ENCODE data around the gene UBE2E1.

UBE2E1 gene

GRCh38 chr3:23806534-23807423 is 1.0 kb downstream of the UBE2E1 start:
- Histone ChIP-seq H3K9me3 (ENCODE audit: control insufficient read depth, low read length) (no peaks in the 10 kb centered on the region), H3K27me3 (replicated peaks; ENCODE audit: control insufficient read depth, insufficient read depth, low read length, poor library complexity, severe bottlenecking) (no peaks in the 10 kb centered on the region), H3K4me1 (ENCODE audit: control insufficient read depth, insufficient read depth, low read length, poor library complexity, severe bottlenecking) (peaks cover 17% of the 10 kb centered on the region), H3K4me3 (ENCODE audit: insufficient read depth, low read depth, low read length, poor library complexity, severe bottlenecking) (peak overlapping the region; percentile 70), H3K27ac (ENCODE audit: insufficient read depth, low read length, poor library complexity, severe bottlenecking) (peak overlapping the region; percentile 63), H3K36me3 (ENCODE audit: control insufficient read depth, insufficient read depth, low read length) (no peaks in the 10 kb centered on the region)
- DNase-seq, result no peak

DNA sequence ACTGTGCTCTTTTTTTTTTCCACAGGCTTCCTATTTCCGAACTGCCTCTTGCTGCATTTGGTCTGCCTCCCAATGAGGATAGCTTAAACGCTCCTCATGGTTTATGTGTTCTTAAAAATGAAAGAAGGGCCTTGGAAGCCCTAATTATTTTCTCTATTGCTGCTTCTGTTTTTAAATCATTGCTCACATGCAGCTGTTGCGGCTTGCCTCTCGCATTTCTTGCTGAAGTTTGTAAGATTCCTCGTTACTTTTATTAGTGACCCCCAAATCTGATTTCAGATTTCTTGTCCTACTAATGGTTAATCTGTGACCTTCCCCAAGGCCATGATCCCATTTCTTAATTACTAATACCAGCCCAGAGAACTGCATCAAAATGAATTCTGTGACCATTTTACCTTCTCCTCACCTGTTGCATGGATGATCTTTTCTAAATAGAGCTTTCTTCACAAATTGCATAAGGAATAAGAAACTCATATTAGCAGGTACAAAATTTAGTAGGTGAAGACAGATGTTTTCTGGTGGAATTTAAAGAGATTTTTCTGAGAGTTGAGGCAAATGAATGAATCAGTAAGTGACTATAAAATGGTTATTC is 1.8 kb downstream of the UBE2E1 start:
- Histone ChIP-seq H3K4me1 (ENCODE audit: control insufficient read depth, insufficient read depth, low read length, poor library complexity, severe bottlenecking) (peaks cover 17% of the 10 kb centered on the region), H3K9me3 (ENCODE audit: control insufficient read depth, low read length) (no peaks in the 10 kb centered on the region), H3K4me3 (ENCODE audit: insufficient read depth, low read depth, low read length, poor library complexity, severe bottlenecking) (peak overlapping the region; percentile 70), H3K27ac (ENCODE audit: insufficient read depth, low read length, poor library complexity, severe bottlenecking) (no peak overlapping the region), H3K36me3 (ENCODE audit: control insufficient read depth, insufficient read depth, low read length) (no peaks in the 10 kb centered on the region), H3K27me3 (replicated peaks; ENCODE audit: control insufficient read depth, insufficient read depth, low read length, poor library complexity, severe bottlenecking) (no peaks in the 10 kb centered on the region)
- DNase-seq, result no peak

- no peaks in the 10 kb centered on the region for H3K27me3 ChIP-seq (replicated peaks; ENCODE audit: control insufficient read depth, insufficient read depth, low read length, poor library complexity, severe bottlenecking)
- H3K27ac ChIP-seq (ENCODE audit: insufficient read depth, low read length, poor library complexity, severe bottlenecking), result no peak overlapping the region
These were observed 2.8 kb downstream of the UBE2E1 start for GRCh38 chr3:23808525-23808924.

DNA sequence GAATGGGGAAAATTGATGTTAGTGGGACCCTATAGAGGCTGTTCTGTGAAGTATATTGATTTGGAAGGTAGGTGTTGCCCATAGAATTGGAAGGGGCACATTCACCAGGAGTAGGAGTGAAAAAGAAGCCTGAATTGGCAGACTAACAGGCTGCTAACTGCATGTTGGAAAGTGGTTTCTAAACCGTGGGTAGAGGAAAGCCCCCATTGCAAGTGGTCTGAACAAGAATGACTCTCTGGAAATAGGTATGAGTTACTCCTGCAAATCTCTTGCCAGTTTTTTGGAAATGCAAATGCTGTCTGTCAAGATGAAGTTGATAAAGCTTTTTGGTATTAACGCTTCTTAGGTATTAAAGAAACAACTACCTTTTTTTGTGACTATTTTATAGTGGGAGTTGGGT is 3.5 kb downstream of the UBE2E1 start:
- Histone ChIP-seq H3K9me3 (ENCODE audit: control insufficient read depth, low read length) (no peaks in the 10 kb centered on the region), H3K36me3 (ENCODE audit: control insufficient read depth, insufficient read depth, low read length) (no peaks in the 10 kb centered on the region), H3K4me3 (ENCODE audit: insufficient read depth, low read depth, low read length, poor library complexity, severe bottlenecking) (no peak overlapping the region), H3K27ac (ENCODE audit: insufficient read depth, low read length, poor library complexity, severe bottlenecking) (peak overlapping the region; percentile 60), H3K4me1 (ENCODE audit: control insufficient read depth, insufficient read depth, low read length, poor library complexity, severe bottlenecking) (peaks cover 17% of the 10 kb centered on the region), H3K27me3 (replicated peaks; ENCODE audit: control insufficient read depth, insufficient read depth, low read length, poor library complexity, severe bottlenecking) (no peaks in the 10 kb centered on the region)
- no peak for DNase-seq

More at GRCh38 chr3:23808525-23808924, 2.8 kb downstream of the UBE2E1 start:
- H3K4me3 ChIP-seq (ENCODE audit: insufficient read depth, low read depth, low read length, poor library complexity, severe bottlenecking), result no peak overlapping the region
- no peaks in the 10 kb centered on the region for H3K36me3 ChIP-seq (ENCODE audit: control insufficient read depth, insufficient read depth, low read length)
- DNase-seq, result no peak
- H3K4me1 ChIP-seq (ENCODE audit: control insufficient read depth, insufficient read depth, low read length, poor library complexity, severe bottlenecking), result peaks cover 17% of the 10 kb centered on the region
- no peaks in the 10 kb centered on the region for H3K9me3 ChIP-seq (ENCODE audit: control insufficient read depth, low read length)

- Histone ChIP-seq H3K4me3 (ENCODE audit: insufficient read depth, low read depth, low read length, poor library complexity, severe bottlenecking) (peak overlapping the region; percentile 81), H3K36me3 (ENCODE audit: control insufficient read depth, insufficient read depth, low read length) (no peaks in the 10 kb centered on the region), H3K4me1 (ENCODE audit: control insufficient read depth, insufficient read depth, low read length, poor library complexity, severe bottlenecking) (peaks cover 17% of the 10 kb centered on the region), H3K9me3 (ENCODE audit: control insufficient read depth, low read length) (no peaks in the 10 kb centered on the region), H3K27ac (ENCODE audit: insufficient read depth, low read length, poor library complexity, severe bottlenecking) (peak overlapping the region; percentile 60), H3K27me3 (replicated peaks; ENCODE audit: control insufficient read depth, insufficient read depth, low read length, poor library complexity, severe bottlenecking) (no peaks in the 10 kb centered on the region)
- DNase-seq, result no peak
These were observed 4.1 kb downstream of the UBE2E1 start for GRCh38 chr3:23809840-23810342.

DNA sequence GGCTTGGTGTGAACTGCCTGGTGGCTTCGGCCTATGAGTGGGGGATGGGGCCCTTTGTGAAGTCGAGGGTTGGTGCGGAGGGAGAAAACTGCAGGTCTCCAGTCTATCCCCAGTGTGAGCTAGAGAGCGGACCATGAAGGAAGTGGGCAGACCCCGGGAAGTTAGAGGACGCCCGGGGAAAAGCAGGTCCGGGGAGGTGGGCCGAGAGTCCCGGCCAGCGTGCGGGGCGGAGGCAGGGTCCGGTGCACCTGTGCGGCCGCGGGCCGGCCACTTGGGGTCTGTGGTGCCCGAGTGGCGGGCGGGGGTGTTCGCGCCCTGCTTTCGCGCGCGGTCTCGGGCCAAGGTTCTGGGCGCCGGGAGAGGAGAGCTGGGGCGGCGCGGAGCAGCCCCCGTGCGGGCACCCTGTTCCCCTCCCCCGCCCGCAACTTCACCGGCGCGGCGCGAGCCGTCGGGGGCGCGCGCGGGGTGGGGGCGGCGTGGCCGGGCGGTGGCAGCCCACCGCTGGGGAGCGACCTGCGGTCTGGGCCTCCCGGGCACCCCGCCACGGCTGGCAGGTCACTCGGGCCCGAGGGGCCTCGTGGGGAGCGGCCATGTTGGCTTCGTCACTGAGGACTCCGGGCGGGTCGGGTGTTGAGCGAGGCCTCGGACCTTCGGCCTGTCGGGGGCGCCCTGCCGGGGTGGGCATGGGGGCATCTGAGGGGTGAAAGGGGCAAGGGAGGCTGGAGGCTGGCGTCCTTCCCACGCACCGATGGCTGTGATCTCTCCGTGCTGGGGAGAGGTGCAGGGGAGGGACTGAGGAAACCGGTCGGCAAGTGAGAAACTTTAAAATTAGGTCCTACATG is 4.8 kb downstream of the UBE2E1 start:
- Histone ChIP-seq H3K27me3 (replicated peaks; ENCODE audit: control insufficient read depth, insufficient read depth, low read length, poor library complexity, severe bottlenecking) (no peaks in the 10 kb centered on the region), H3K4me3 (ENCODE audit: insufficient read depth, low read depth, low read length, poor library complexity, severe bottlenecking) (peak overlapping the region; percentile 81), H3K36me3 (ENCODE audit: control insufficient read depth, insufficient read depth, low read length) (no peaks in the 10 kb centered on the region), H3K27ac (ENCODE audit: insufficient read depth, low read length, poor library complexity, severe bottlenecking) (peak overlapping the region; percentile 60), H3K9me3 (ENCODE audit: control insufficient read depth, low read length) (no peaks in the 10 kb centered on the region), H3K4me1 (ENCODE audit: control insufficient read depth, insufficient read depth, low read length, poor library complexity, severe bottlenecking) (peaks cover 17% of the 10 kb centered on the region)
- DNase-seq, result peak in 2 of 3 donors; percentile 12 to 22

DNA sequence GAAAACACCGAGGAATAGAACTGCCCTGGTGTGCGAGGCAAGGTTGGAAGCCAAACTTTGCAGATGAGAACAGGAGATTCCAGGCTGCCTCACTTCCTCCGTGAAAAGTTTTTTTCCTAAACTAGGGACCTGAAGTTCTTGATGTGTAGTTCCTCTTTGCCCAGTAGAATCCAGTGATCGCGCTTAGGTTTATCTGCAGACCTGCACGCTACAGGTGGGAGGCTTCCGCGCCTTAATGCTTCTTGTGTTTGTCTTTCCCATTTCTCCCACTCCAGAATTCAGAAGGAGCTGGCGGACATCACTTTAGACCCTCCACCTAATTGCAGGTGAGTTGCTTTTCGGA is 5.4 kb downstream of the UBE2E1 start:
- peaks cover 17% of the 10 kb centered on the region for H3K4me1 ChIP-seq (ENCODE audit: control insufficient read depth, insufficient read depth, low read length, poor library complexity, severe bottlenecking)
- H3K36me3 ChIP-seq (ENCODE audit: control insufficient read depth, insufficient read depth, low read length), result no peaks in the 10 kb centered on the region
- no peaks in the 10 kb centered on the region for H3K9me3 ChIP-seq (ENCODE audit: control insufficient read depth, low read length)
- peak overlapping the region; percentile 81 for H3K4me3 ChIP-seq (ENCODE audit: insufficient read depth, low read depth, low read length, poor library complexity, severe bottlenecking)
- no peak for DNase-seq
- no peaks in the 10 kb centered on the region for H3K27me3 ChIP-seq (replicated peaks; ENCODE audit: control insufficient read depth, insufficient read depth, low read length, poor library complexity, severe bottlenecking)
- H3K27ac ChIP-seq (ENCODE audit: insufficient read depth, low read length, poor library complexity, severe bottlenecking), result peak overlapping the region; percentile 60

GRCh38 chr3:23811919-23812318 is 6.2 kb downstream of the UBE2E1 start:
- DNase-seq, result no peak
- no peaks in the 10 kb centered on the region for H3K36me3 ChIP-seq (ENCODE audit: control insufficient read depth, insufficient read depth, low read length)
- no peaks in the 10 kb centered on the region for H3K9me3 ChIP-seq (ENCODE audit: control insufficient read depth, low read length)
- peak overlapping the region; percentile 81 for H3K4me3 ChIP-seq (ENCODE audit: insufficient read depth, low read depth, low read length, poor library complexity, severe bottlenecking)
- peaks cover 17% of the 10 kb centered on the region for H3K4me1 ChIP-seq (ENCODE audit: control insufficient read depth, insufficient read depth, low read length, poor library complexity, severe bottlenecking)
- H3K27ac ChIP-seq (ENCODE audit: insufficient read depth, low read length, poor library complexity, severe bottlenecking), result no peak overlapping the region
- no peaks in the 10 kb centered on the region for H3K27me3 ChIP-seq (replicated peaks; ENCODE audit: control insufficient read depth, insufficient read depth, low read length, poor library complexity, severe bottlenecking)

DNA sequence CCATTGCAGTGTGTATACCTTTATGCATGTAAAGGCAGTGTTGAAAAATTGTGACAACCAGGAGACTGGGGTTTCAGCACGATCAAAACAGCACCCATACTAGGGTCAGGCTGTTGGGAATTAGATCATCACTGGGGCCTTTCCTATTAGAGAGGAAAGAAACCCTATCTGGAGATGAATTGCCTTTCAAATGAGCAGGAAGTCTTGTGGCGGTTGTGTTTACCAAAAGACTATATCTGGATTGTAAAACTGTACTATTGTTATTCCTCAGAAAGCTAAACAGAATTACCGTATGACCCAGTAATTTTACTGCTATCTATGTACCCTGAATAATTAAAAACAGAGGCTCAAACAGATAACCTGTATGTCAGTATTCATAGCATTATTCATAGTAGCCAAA is 10.1 kb downstream of the UBE2E1 start:
- DNase-seq, result no peak
- Histone ChIP-seq H3K27me3 (replicated peaks; ENCODE audit: control insufficient read depth, insufficient read depth, low read length, poor library complexity, severe bottlenecking) (no peaks in the 10 kb centered on the region), H3K4me3 (ENCODE audit: insufficient read depth, low read depth, low read length, poor library complexity, severe bottlenecking) (no peak overlapping the region), H3K4me1 (ENCODE audit: control insufficient read depth, insufficient read depth, low read length, poor library complexity, severe bottlenecking) (no peaks in the 10 kb centered on the region), H3K27ac (ENCODE audit: insufficient read depth, low read length, poor library complexity, severe bottlenecking) (no peak overlapping the region), H3K9me3 (ENCODE audit: control insufficient read depth, low read length) (no peaks in the 10 kb centered on the region), H3K36me3 (ENCODE audit: control insufficient read depth, insufficient read depth, low read length) (no peaks in the 10 kb centered on the region)

Data from effector memory CD4-positive, alpha-beta T cell (primary cell).